HepG2 (cell line): ENCODE measurements around the gene EPHA1. TPM values are rescaled to one million over a fixed set of nuclear protein-coding genes. Genes with fewer than 3 reads are reported as not detected.

Experiments used
- ATAC-seq: fragments of 200-7000 bp; cut with Tn5 transposase; 3 replicates; pipeline ENCODE4 v1.9.1; 2020; ENCODE audit warnings: mild to moderate bottlenecking, moderate library complexity
- BruUV-seq: library from RNA; stranded (reverse); fragments of 400-500 nt; replicated peaks from 2 replicates; lab custom pipeline; 2021; lab: Mats Ljungman, UMichigan
- CTCF ChIA-PET: fragments of 300-600 bp; formaldehyde crosslinking; extraction: SDS; loops from one replicate; lab custom pipeline; 2021; ENCODE audit warnings: low total read pairs, inconsistent platforms, low intra/inter-chr PET ratio; lab: Yijun Ruan, JAX
- POLR2A ChIA-PET: fragments of 350-600 bp; sonication (Branson Sonifier 250); formaldehyde crosslinking; loops from one replicate; lab custom pipeline; 2020; ENCODE audit warnings: antibody characterized with exemption, inconsistent platforms; lab: Yijun Ruan, JAX
- DNase-seq: peaks from one replicate; pipeline ENCODE4 v3.0.0-alpha.2; 2015; ENCODE audit warnings: low spot score
- FAIRE-seq: peaks from 3 replicates; lab custom pipeline; 2011; peaks lifted over from hg19 to GRCh38; lab: Jason Lieb, UNC
- H2AFZ ChIP-seq: one replicate; pipeline ENCODE4 v1.6.1; 2011; ENCODE audit warnings: low read length, inconsistent platforms
- H3K27ac ChIP-seq: fragments of 300-600 bp; 3 replicates; pipeline ENCODE4 v1.8.0; 2011; ENCODE audit warnings: mixed run types, mild to moderate bottlenecking, mixed read lengths, low read length, inconsistent platforms; ENCODE audit not compliant: insufficient read depth; ENCODE audit errors: extremely low read length
- H3K27me3 ChIP-seq, 2 experiments: fragments of 200-600 bp in 1 of 2; 2 replicates in 1 of 2; 3 replicates in 1 of 2; pipeline versions ENCODE4 v1.6.0 to v1.8.0; 2011; ENCODE audit warnings: low read length in 2 of 2, mild to moderate bottlenecking in 2 of 2, moderate library complexity in 2 of 2, inconsistent platforms in 1 of 2; ENCODE audit not compliant: insufficient read depth in 2 of 2, control insufficient read depth in 1 of 2
- H3K36me3 ChIP-seq, 2 experiments: fragments of 200-600 bp in 1 of 2; replicated peaks in 1 of 2; 2 replicates in 1 of 2; 3 replicates in 1 of 2; pipeline versions ENCODE4 v1.5.1 to v1.8.0; 2011; ENCODE audit warnings: low read length in 2 of 2, inconsistent platforms in 1 of 2; ENCODE audit not compliant: insufficient read depth in 2 of 2, control insufficient read depth in 1 of 2
- H3K4me1 ChIP-seq: 2 replicates; pipeline ENCODE4 v1.5.1; 2012; ENCODE audit warnings: low read length, inconsistent platforms; ENCODE audit not compliant: insufficient read depth
- H3K4me2 ChIP-seq: 2 replicates; pipeline ENCODE4 v1.6.0; 2011; ENCODE audit warnings: low read depth, low read length, inconsistent platforms
- H3K4me3 ChIP-seq, 3 experiments: fragments of 200-600 bp in 1 of 3; sonication (generic), shearing (Covaris generic) in 1 of 3; replicated peaks in 1 of 3; 2 replicates each; pipeline ENCODE4 v1.5.1; 2011 to 2016; ENCODE audit warnings: low read length in 3 of 3, inconsistent platforms in 2 of 3, low read depth in 2 of 3, mild to moderate bottlenecking in 2 of 3, control low read depth in 1 of 3, mixed read lengths in 1 of 3; ENCODE audit not compliant: insufficient read depth in 1 of 3
- H3K79me2 ChIP-seq: one replicate; pipeline ENCODE4 v1.6.1; 2011; ENCODE audit warnings: low read length, inconsistent platforms; ENCODE audit not compliant: insufficient read depth
- H3K9ac ChIP-seq: 2 replicates; pipeline ENCODE4 v1.6.0; 2011; ENCODE audit warnings: mild to moderate bottlenecking, low read depth, low read length, inconsistent platforms; ENCODE audit not compliant: insufficient read depth
- H3K9me3 ChIP-seq: 2 replicates; pipeline ENCODE4 v1.5.1; 2012; ENCODE audit warnings: mild to moderate bottlenecking, low read length
- H4K20me1 ChIP-seq: 2 replicates; pipeline ENCODE4 v1.6.0; 2011; ENCODE audit warnings: inconsistent platforms, mild to moderate bottlenecking, low read length, moderate library complexity; ENCODE audit not compliant: insufficient read depth
- ATF1 ChIP-seq: IDR thresholded peaks from 2 replicates; pipeline ENCODE4 v1.6.1; 2016; ENCODE audit warnings: mild to moderate bottlenecking, control low read depth
- CSRNP2 ChIP-seq: sonication (generic); formaldehyde crosslinking; conservative IDR thresholded peaks from 2 replicates; pipeline ENCODE4 v1.8.0; 2022; ENCODE audit warnings: low read depth, missing genetic modification reagents
- EED ChIP-seq: sonication (generic); formaldehyde crosslinking; IDR thresholded peaks from 2 replicates; pipeline ENCODE4 v1.5.0; 2020; ENCODE audit warnings: mild to moderate bottlenecking, missing genetic modification reagents
- MAFF ChIP-seq: IDR thresholded peaks from 2 replicates; pipeline ENCODE4 v1.6.1; 2011; ENCODE audit warnings: low read depth, low read length, improper control_type of control experiment
- MAFK ChIP-seq, 2 experiments: IDR thresholded peaks in 1 of 2; conservative IDR thresholded peaks in 1 of 2; 2 replicates each; pipeline ENCODE4 v1.6.1; 2011; ENCODE audit warnings: improper control_type of control experiment in 2 of 2, low read length in 2 of 2
- XBP1 ChIP-seq: sonication (generic); formaldehyde crosslinking; IDR thresholded peaks from 2 replicates; pipeline ENCODE4 v1.5.0; 2020; ENCODE audit warnings: missing genetic modification reagents
- ZFP1 ChIP-seq: IDR thresholded peaks from 2 replicates; pipeline ENCODE4 v1.6.1; 2016
- ZNF121 ChIP-seq: sonication (generic); formaldehyde crosslinking; IDR thresholded peaks from 2 replicates; pipeline ENCODE4 v1.5.0; 2020; ENCODE audit warnings: mild to moderate bottlenecking, missing genetic modification reagents
- ZNF333 ChIP-seq: sonication (generic); formaldehyde crosslinking; IDR thresholded peaks from 2 replicates; pipeline ENCODE4 v1.4.0; 2020; ENCODE audit warnings: mild to moderate bottlenecking, missing genetic modification reagents, borderline replicate concordance
- ZNF619 ChIP-seq: sonication (generic); formaldehyde crosslinking; IDR thresholded peaks from 2 replicates; pipeline ENCODE4 v1.4.0; 2020; ENCODE audit warnings: mild to moderate bottlenecking, missing genetic modification reagents
- WGBS: methylation state at CpG from one replicate; pipeline ENCODE4 v1.1.6; 2017; ENCODE audit warnings: low lambda C conversion rate; 5-methylcytosine and 5-hydroxymethylcytosine counted together
- in situ Hi-C: cut with HindIII; loops from 2 replicates; pipeline ENCODE4 v1.10.0; 2017; ENCODE audit warnings: low pct_unique_long_range_greater_than_20kb; ENCODE audit not compliant: extremely low pct_ligation_motif_present
- intact Hi-C: fragments of 100-400 bp; cut with micrococcal nuclease; formaldehyde crosslinking; loops from one replicate; pipeline ENCODE4 v1.10.0; 2022; ENCODE audit not compliant: unreplicated experiment
- polyA plus RNA-seq, 8 experiments: library from polyadenylated mRNA; depleted of rRNA in 3 of 8; stranded (reverse) in 7 of 8; unstranded in 1 of 8; fragments of >200 nt; fragmentation: Illumina TruSeq in 4 of 8; extraction: Trizol in 4 of 8; gene quantifications; 2 replicates each; pipeline versions ENCODE4 v1.2.1 to v1.2.3, GENCODE V29; 2011 to 2016; ENCODE audit warnings: low read depth in 4 of 8, missing spikeins in 1 of 8, mixed read lengths in 1 of 8; ENCODE audit not compliant: insufficient read depth in 1 of 8
- total RNA-seq, 5 experiments: library from RNA; depleted of rRNA; stranded (reverse); fragments of >200 nt; fragmentation: Illumina TruSeq; extraction: Trizol; gene quantifications; 2 replicates each; pipeline ENCODE4 v1.2.3, GENCODE V29; 2016; ENCODE audit warnings: low read depth in 1 of 5

EPHA1 gene
- total and polyA plus RNA-seq, 2 of the 13 experiments (the other 11 are each of a cell fraction or from before 2014, with no cell fraction given): 4.6 to 17.1 TPM

GRCh38 chr7:143451746-143452145 is 43.1 kb upstream of the EPHA1 start:
- no peak for DNase-seq
- Histone ChIP-seq H3K9ac (no peak overlapping the region), H3K4me3 (no peak overlapping the region), H2AFZ (no peak overlapping the region), H4K20me1 (no peaks in the 10 kb centered on the region), H3K27me3 (no peaks in the 10 kb centered on the region), H3K9me3 (no peaks in the 10 kb centered on the region), H3K79me2 (no peaks in the 10 kb centered on the region), H3K4me1 (no peaks in the 10 kb centered on the region), H3K4me2 (no peak overlapping the region), H3K36me3 (no peaks in the 10 kb centered on the region)
- intact Hi-C loops: no loop called here
- WGBS: 0% methylated on average over 1 of the region's 1 CpG
- CTCF ChIA-PET: no interaction called here
- no peak for ATAC-seq
- POLR2A ChIA-PET: no interaction called here
- in situ Hi-C loops: no loop called here
- TF ChIP-seq XBP1: no peak
- TF ChIP-seq, all 625 proteins: peak for 0
- H3K27ac ChIP-seq: no peak overlapping the region
- FAIRE-seq: no peak
- no TSS peak for BruUV-seq

- ATAC-seq (no peak), DNase-seq (no peak), FAIRE-seq (no peak)
- no peak overlapping the region for H3K4me2 ChIP-seq
- TF ChIP-seq MAFK (conservative IDR thresholded peaks at IDR 0.05 in 1 of 2, IDR thresholded peaks at IDR 0.05 in 1 of 2; ENCODE audit: low read length in 2 of 2): peak; percentile 21 to 53; a peak in 2 of 4 replicates
- no peak for TF ChIP-seq ZFP1 (CRISPR knock-in tag)
- TF ChIP-seq MAFF: 0 out of 2 replicates have a peak, but pooled peaks have one; percentile 19
- TF ChIP-seq ATF1 (CRISPR knock-in tag): no peak
- no peak for TF ChIP-seq EED (CRISPR knock-in tag)
- no peak for TF ChIP-seq CSRNP2 (CRISPR knock-in tag)
- no peak for TF ChIP-seq ZNF619 (CRISPR knock-in tag)
- no peak for TF ChIP-seq ZNF121 (CRISPR knock-in tag)
- no peak for TF ChIP-seq ZNF333
- no peak overlapping the region for H3K27ac ChIP-seq
- H3K79me2 ChIP-seq: no peaks in the 10 kb centered on the region
- in situ Hi-C loops: no loop called here
- no peak overlapping the region for H2AFZ ChIP-seq
- H3K9me3 ChIP-seq: no peaks in the 10 kb centered on the region
- no TSS peak for BruUV-seq
- no peaks in the 10 kb centered on the region for H3K36me3 ChIP-seq
- no peak overlapping the region for H3K4me3 ChIP-seq
- no peaks in the 10 kb centered on the region for H3K27me3 ChIP-seq
- no peak overlapping the region for H3K9ac ChIP-seq
- no peaks in the 10 kb centered on the region for H3K4me1 ChIP-seq
- no peaks in the 10 kb centered on the region for H4K20me1 ChIP-seq
- CTCF ChIA-PET: no interaction called here
- intact Hi-C loops: no loop called here
- POLR2A ChIA-PET: no interaction called here
Measured at GRCh38 chr7:143451122-143451521, 42.5 kb upstream of the EPHA1 start.
